Parathyroid adenoma (tissue), 2 donors: ENCODE data around the gene RBM44.

Experiments used
- H2AFZ ChIP-seq: fragments of 300-600 bp; sonication (generic); one replicate; pipeline ENCODE4 v1.7.0; 2017; ENCODE audit warnings: antibody characterized with exemption, mild to moderate bottlenecking
- H3K27ac ChIP-seq: fragments of 300-600 bp; sonication (generic); one replicate; pipeline ENCODE4 v1.7.0; 2017
- H3K27me3 ChIP-seq: fragments of 300-600 bp; sonication (generic); one replicate; pipeline ENCODE4 v1.7.0; 2017; ENCODE audit warnings: low read length; ENCODE audit not compliant: control insufficient read depth, insufficient read depth
- H3K36me3 ChIP-seq: fragments of 300-600 bp; sonication (generic); one replicate; pipeline ENCODE4 v1.7.0; 2017; ENCODE audit warnings: low read length; ENCODE audit not compliant: control insufficient read depth, insufficient read depth
- H3K4me1 ChIP-seq: fragments of 300-600 bp; sonication (generic); one replicate; pipeline ENCODE4 v1.7.0; 2017; ENCODE audit warnings: control low read depth
- H3K4me2 ChIP-seq: fragments of 300-600 bp; sonication (generic); one replicate; pipeline ENCODE4 v1.7.0; 2017; ENCODE audit warnings: low read length
- H3K4me3 ChIP-seq: fragments of 300-600 bp; sonication (generic); one replicate; pipeline ENCODE4 v1.7.0; 2017; ENCODE audit warnings: low read depth, low read length
- H3K79me2 ChIP-seq: fragments of 300-600 bp; sonication (generic); one replicate; pipeline ENCODE4 v1.7.0; 2017; ENCODE audit warnings: control low read depth
- H3K9ac ChIP-seq: fragments of 300-600 bp; sonication (generic); one replicate; pipeline ENCODE4 v1.7.0; 2017; ENCODE audit warnings: mild to moderate bottlenecking
- H3K9me3 ChIP-seq: fragments of 300-600 bp; sonication (generic); one replicate; pipeline ENCODE4 v1.7.0; 2017; ENCODE audit warnings: low read length; ENCODE audit not compliant: control insufficient read depth
- CTCF ChIP-seq: fragments of 300-600 bp; sonication (generic); IDR thresholded peaks from one replicate; pipeline ENCODE4 v1.7.0; 2017; ENCODE audit warnings: antibody characterized with exemption, mild to moderate bottlenecking
- donor health status: primary hyperparathyroidism.

The RBM44 gene

DNA sequence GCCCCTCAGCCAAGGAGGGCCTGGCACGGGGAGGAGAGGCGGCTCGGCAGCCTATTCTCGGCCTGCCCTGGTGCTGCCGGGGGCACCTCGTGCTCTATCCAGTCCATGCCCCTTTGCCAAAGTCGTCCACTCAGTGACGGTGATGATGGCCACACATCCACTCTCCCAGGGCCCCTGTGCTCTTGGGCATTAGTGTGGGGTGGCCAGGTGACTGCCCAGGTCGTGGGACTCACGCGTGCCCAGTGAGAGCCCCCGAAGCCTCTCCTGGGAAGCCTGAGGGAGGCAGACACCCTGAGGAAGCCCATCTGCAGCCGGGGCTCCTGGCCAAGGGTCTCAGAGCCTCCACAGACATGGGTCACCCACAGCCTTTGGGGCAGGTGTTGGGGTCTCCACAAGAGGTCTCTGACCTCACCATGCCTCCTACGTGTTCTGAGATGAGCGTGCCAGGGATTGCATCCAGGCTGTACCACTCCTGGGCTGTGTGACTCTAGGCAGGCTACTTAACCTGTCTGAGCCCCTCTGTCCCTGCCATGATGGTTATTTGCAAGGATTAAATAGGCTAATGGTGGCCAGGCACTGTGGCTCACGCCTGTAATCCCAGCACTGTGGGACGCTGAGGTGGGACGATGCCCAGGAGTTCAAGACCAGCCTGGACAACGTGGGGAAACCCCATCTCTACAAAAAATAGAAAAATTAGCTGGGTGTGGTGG lies 73.8 kb downstream of the RBM44 start:
- H3K36me3 ChIP-seq: no peaks in the 10 kb centered on the region
- no peak overlapping the region for H3K4me2 ChIP-seq
- no peak overlapping the region for H3K4me3 ChIP-seq
- no peak overlapping the region for H2AFZ ChIP-seq
- no peaks in the 10 kb centered on the region for H3K27me3 ChIP-seq
- no peaks in the 10 kb centered on the region for H3K4me1 ChIP-seq
- H3K27ac ChIP-seq: no peak overlapping the region
- H3K9me3 ChIP-seq: no peaks in the 10 kb centered on the region
- H3K79me2 ChIP-seq: no peaks in the 10 kb centered on the region
- TF ChIP-seq CTCF: no peak
- H3K9ac ChIP-seq: no peak overlapping the region

GRCh38 chr2:237873421-237873831 lies 74.8 kb downstream of the RBM44 start:
- Histone ChIP-seq H3K4me3 (no peak overlapping the region), H3K9me3 (no peaks in the 10 kb centered on the region), H3K4me2 (no peak overlapping the region), H3K27me3 (no peaks in the 10 kb centered on the region), H3K79me2 (no peaks in the 10 kb centered on the region), H3K27ac (no peak overlapping the region), H3K36me3 (no peaks in the 10 kb centered on the region), H3K9ac (no peak overlapping the region), H2AFZ (no peak overlapping the region), H3K4me1 (no peaks in the 10 kb centered on the region)
- no peak for TF ChIP-seq CTCF

- TF ChIP-seq CTCF: no peak
- Histone ChIP-seq H3K4me3 (no peak overlapping the region), H3K27ac (no peak overlapping the region), H3K4me2 (no peak overlapping the region), H3K36me3 (no peaks in the 10 kb centered on the region), H2AFZ (no peak overlapping the region), H3K27me3 (no peaks in the 10 kb centered on the region), H3K79me2 (no peaks in the 10 kb centered on the region), H3K9ac (no peak overlapping the region), H3K9me3 (no peaks in the 10 kb centered on the region), H3K4me1 (no peaks in the 10 kb centered on the region)
These were observed 75.4 kb downstream of the RBM44 start for GRCh38 chr2:237873897-237874551.

GRCh38 chr2:237874585-237875161 lies 76.1 kb downstream of the RBM44 start:
- Histone ChIP-seq H3K9ac (no peak overlapping the region), H3K4me3 (no peak overlapping the region), H2AFZ (no peak overlapping the region), H3K36me3 (no peaks in the 10 kb centered on the region), H3K4me1 (no peaks in the 10 kb centered on the region), H3K4me2 (no peak overlapping the region), H3K79me2 (no peaks in the 10 kb centered on the region), H3K27me3 (no peaks in the 10 kb centered on the region), H3K27ac (no peak overlapping the region), H3K9me3 (no peaks in the 10 kb centered on the region)
- TF ChIP-seq CTCF: no peak
